Type B pancreatic cell (in vitro differentiated cells): ENCODE data around the gene HSPA8. TPM values are rescaled to one million over a fixed set of nuclear protein-coding genes. Genes with fewer than 3 reads are reported as not detected.

Experiments used
- DNase-seq: peaks from one replicate; pipeline ENCODE4 v3.0.0; 2021; ENCODE audit warnings: mixed read lengths; ENCODE audit not compliant: unreplicated experiment; ENCODE audit errors: extremely low spot score
- H3K27ac Mint-ChIP-seq: 2 replicates; pipeline ENCODE4 v1.8.0; 2021; ENCODE audit warnings: mild to moderate bottlenecking, mixed read lengths
- H3K27me3 Mint-ChIP-seq: 2 replicates; pipeline ENCODE4 v1.8.0; 2021; ENCODE audit warnings: mixed read lengths
- H3K36me3 Mint-ChIP-seq: 2 replicates; pipeline ENCODE4 v1.8.0; 2021; ENCODE audit warnings: mixed read lengths
- H3K4me1 Mint-ChIP-seq: one replicate; pipeline ENCODE4 v1.8.0; 2021; ENCODE audit warnings: mixed read lengths; ENCODE audit not compliant: unreplicated experiment
- H3K4me3 Mint-ChIP-seq: 2 replicates; pipeline ENCODE4 v1.8.0; 2021; ENCODE audit warnings: mild to moderate bottlenecking, mixed read lengths
- H3K9me3 Mint-ChIP-seq: 2 replicates; pipeline ENCODE4 v1.8.0; 2021; ENCODE audit warnings: mixed read lengths
- CTCF ChIP-seq: fragments of 200-600 bp; sonication (generic); conservative IDR thresholded peaks from 2 replicates; pipeline ENCODE4 v1.5.0; 2021; ENCODE audit warnings: antibody characterized with exemption, mild to moderate bottlenecking
- total RNA-seq: library from RNA; stranded (reverse); gene quantifications from 2 replicates; pipeline ENCODE4 v1.2.1, GENCODE V29; 2021; ENCODE audit warnings: low replicate concordance

Gene HSPA8
- total RNA-seq, 1 donor from 2014 or later, result 1,213 TPM

GRCh38 chr11:123076484-123076883 is 14.5 kb upstream of the HSPA8 start:
- Mint-ChIP-seq H3K9me3 (no peaks in the 10 kb centered on the region), H3K27ac (no peak overlapping the region), H3K27me3 (no peaks in the 10 kb centered on the region), H3K4me3 (no peak overlapping the region), H3K4me1 (peaks cover 4% of the 10 kb centered on the region), H3K36me3 (peaks cover 23% of the 10 kb centered on the region)
- DNase-seq, result no peak
- no peak for TF ChIP-seq CTCF

GRCh38 chr11:123073343-123074057 is 11.6 kb upstream of the HSPA8 start:
- Mint-ChIP-seq H3K4me1 (peaks cover 7% of the 10 kb centered on the region), H3K36me3 (peaks cover 23% of the 10 kb centered on the region), H3K27ac (no peak overlapping the region), H3K4me3 (no peak overlapping the region), H3K27me3 (no peaks in the 10 kb centered on the region), H3K9me3 (no peaks in the 10 kb centered on the region)
- no peak for TF ChIP-seq CTCF
- no peak for DNase-seq

GRCh38 chr11:123072762-123073161 is 10.8 kb upstream of the HSPA8 start:
- no peaks in the 10 kb centered on the region for H3K27me3 Mint-ChIP-seq
- H3K4me3 Mint-ChIP-seq, result no peak overlapping the region
- peaks cover 8% of the 10 kb centered on the region for H3K4me1 Mint-ChIP-seq
- peaks cover 24% of the 10 kb centered on the region for H3K36me3 Mint-ChIP-seq
- no peak for TF ChIP-seq CTCF
- no peak for DNase-seq
- H3K27ac Mint-ChIP-seq, result peak overlapping the region; percentile 28
- no peaks in the 10 kb centered on the region for H3K9me3 Mint-ChIP-seq

- DNase-seq, result no peak
- H3K36me3 Mint-ChIP-seq, result peaks cover 24% of the 10 kb centered on the region
- no peaks in the 10 kb centered on the region for H3K9me3 Mint-ChIP-seq
- no peak for TF ChIP-seq CTCF
- no peaks in the 10 kb centered on the region for H3K27me3 Mint-ChIP-seq
- H3K27ac Mint-ChIP-seq, result peak overlapping the region; percentile 28
- H3K4me1 Mint-ChIP-seq, result peaks cover 8% of the 10 kb centered on the region
- no peak overlapping the region for H3K4me3 Mint-ChIP-seq
Observed at GRCh38 chr11:123072332-123072761, 10.4 kb upstream of the HSPA8 start.

- Mint-ChIP-seq H3K4me1 (peaks cover 16% of the 10 kb centered on the region), H3K36me3 (peaks cover 25% of the 10 kb centered on the region), H3K27me3 (no peaks in the 10 kb centered on the region), H3K4me3 (no peak overlapping the region), H3K9me3 (no peaks in the 10 kb centered on the region), H3K27ac (no peak overlapping the region)
- no peak for DNase-seq
- TF ChIP-seq CTCF, result no peak
Observed at GRCh38 chr11:123069908-123070821, 8.2 kb upstream of the HSPA8 start.
